H1 (cell line): ENCODE data around the gene TRIM71. TPM values are rescaled to one million over a fixed set of nuclear protein-coding genes. Genes with fewer than 3 reads are reported as not detected.

Experiments used
- CTCF ChIA-PET: fragments of 300-600 bp; sonication (Branson Sonifier 250); formaldehyde crosslinking; loops from one replicate; lab custom pipeline; 2021; ENCODE audit not compliant: partially characterized antibody; lab: Charles Lee
- POLR2A ChIA-PET: fragments of 300-600 bp; sonication (Branson Sonifier 250); formaldehyde crosslinking; loops from one replicate; lab custom pipeline; 2021; ENCODE audit warnings: inconsistent platforms; ENCODE audit not compliant: partially characterized antibody; lab: Charles Lee
- DNase-seq, 2 experiments: peaks; one replicate each; pipeline versions ENCODE4 v3.0.0 to v3.0.0-alpha.2; 2010 to 2022; ENCODE audit warnings: low spot score in 2 of 2, low read depth in 1 of 2, mixed read lengths in 1 of 2
- FAIRE-seq: peaks from 2 replicates; lab custom pipeline; 2011; peaks lifted over from hg19 to GRCh38; lab: Jason Lieb, UNC
- H2AFZ ChIP-seq: 2 replicates; pipeline ENCODE4 v1.8.1; 2012; ENCODE audit warnings: low read length, inconsistent platforms
- H2AK5ac ChIP-seq: 2 replicates; pipeline ENCODE4 v1.6.1; 2013; ENCODE audit warnings: low read depth, low read length
- H2BK120ac ChIP-seq: replicated peaks from 2 replicates; pipeline ENCODE3; 2013; ENCODE audit warnings: low read depth, low read length, inconsistent platforms
- H2BK12ac ChIP-seq: 2 replicates; pipeline ENCODE4 v1.6.1; 2013; ENCODE audit warnings: low read depth, low read length
- H2BK15ac ChIP-seq: 2 replicates; pipeline ENCODE4 v1.6.1; 2013; ENCODE audit warnings: low read length
- H2BK20ac ChIP-seq: 2 replicates; pipeline ENCODE4 v1.6.1; 2013; ENCODE audit warnings: low read length
- H2BK5ac ChIP-seq: 2 replicates; pipeline ENCODE4 v1.6.1; 2013; ENCODE audit warnings: low read depth, low read length
- H3K14ac ChIP-seq: 2 replicates; pipeline ENCODE4 v1.6.1; 2013; ENCODE audit warnings: inconsistent platforms; ENCODE audit not compliant: insufficient read length
- H3K18ac ChIP-seq: 2 replicates; pipeline ENCODE4 v1.6.1; 2013; ENCODE audit warnings: low read length; ENCODE audit errors: extremely low read depth
- H3K23ac ChIP-seq: 2 replicates; pipeline ENCODE4 v1.6.1; 2013; ENCODE audit warnings: inconsistent platforms; ENCODE audit not compliant: insufficient read length
- H3K23me2 ChIP-seq: 2 replicates; pipeline ENCODE4 v1.6.1; 2013; ENCODE audit warnings: low read depth, low read length
- H3K27ac ChIP-seq: 2 replicates; pipeline ENCODE4 v1.6.1; 2011; ENCODE audit warnings: low read depth, low read length, inconsistent platforms
- H3K27me3 ChIP-seq, 4 experiments: replicated peaks in 1 of 4; 1 replicate in 1 of 4; 2 replicates in 3 of 4; pipeline versions ENCODE4 v1.6.1 to v1.8.1; 2011 to 2013; ENCODE audit warnings: low read length in 3 of 4, mild to moderate bottlenecking in 3 of 4, inconsistent platforms in 2 of 4, mixed read lengths in 2 of 4, moderate library complexity in 1 of 4; ENCODE audit not compliant: control insufficient read depth in 3 of 4, insufficient read depth in 3 of 4; ENCODE audit errors: extremely low read depth in 1 of 4
- H3K36me3 ChIP-seq, 4 experiments: 2 replicates each; pipeline versions ENCODE4 v1.6.1 to v1.8.1; 2011 to 2013; ENCODE audit warnings: mild to moderate bottlenecking in 4 of 4, low read length in 3 of 4, moderate library complexity in 2 of 4, control low read depth in 1 of 4, inconsistent platforms in 1 of 4; ENCODE audit not compliant: insufficient read depth in 4 of 4, control insufficient read depth in 2 of 4
- H3K4ac ChIP-seq: replicated peaks from 2 replicates; pipeline ENCODE3; 2013; ENCODE audit warnings: low read length, low read depth, mixed read lengths, inconsistent platforms; ENCODE audit not compliant: insufficient read length
- H3K4me1 ChIP-seq, 4 experiments: replicated peaks in 1 of 4; 1 replicate in 1 of 4; 2 replicates in 3 of 4; pipeline versions ENCODE4 v1.6.1 to v1.8.1; 2011 to 2013; ENCODE audit warnings: low read length in 3 of 4, inconsistent platforms in 2 of 4, mixed read lengths in 1 of 4; ENCODE audit not compliant: insufficient read depth in 4 of 4, control insufficient read depth in 3 of 4
- H3K4me2 ChIP-seq, 2 experiments: 2 replicates each; pipeline versions ENCODE4 v1.6.1 to v1.8.1; 2011 to 2013; ENCODE audit warnings: low read depth in 2 of 2, low read length in 2 of 2, control low read depth in 1 of 2, inconsistent platforms in 1 of 2, mild to moderate bottlenecking in 1 of 2; ENCODE audit not compliant: insufficient read depth in 1 of 2
- H3K4me3 ChIP-seq, 4 experiments: fragments of 200-600, 300-600 bp in 1 of 4; sonication (generic), shearing (Covaris generic), sonication (Bioruptor Twin) in 1 of 4; 2 replicates each; pipeline versions ENCODE4 v1.5.1 to v1.8.1; 2011 to 2016; ENCODE audit warnings: low read length in 4 of 4, low read depth in 3 of 4, control low read depth in 2 of 4, inconsistent platforms in 2 of 4, mild to moderate bottlenecking in 2 of 4, mixed read lengths in 1 of 4, moderate library complexity in 1 of 4; ENCODE audit not compliant: insufficient read depth in 2 of 4; ENCODE audit errors: extremely low read depth in 1 of 4
- H3K56ac ChIP-seq: replicated peaks from 2 replicates; pipeline ENCODE3; 2013; ENCODE audit warnings: low read depth, mild to moderate bottlenecking, mixed read lengths, low read length, inconsistent platforms; ENCODE audit not compliant: insufficient read length
- H3K79me1 ChIP-seq: 2 replicates; pipeline ENCODE4 v1.6.1; 2013; ENCODE audit warnings: low read depth, low read length, control low read depth
- H3K79me2 ChIP-seq, 2 experiments: 2 replicates each; pipeline versions ENCODE4 v1.6.1 to v1.8.1; 2012 to 2013; ENCODE audit warnings: low read length in 2 of 2, mild to moderate bottlenecking in 2 of 2, inconsistent platforms in 1 of 2; ENCODE audit not compliant: insufficient read depth in 2 of 2, control insufficient read depth in 1 of 2
- H3K9ac ChIP-seq, 4 experiments: replicated peaks in 1 of 4; 1 replicate in 1 of 4; 2 replicates in 3 of 4; pipeline versions ENCODE4 v1.6.1 to v1.8.1; 2011 to 2013; ENCODE audit warnings: low read depth in 3 of 4, low read length in 3 of 4, control low read depth in 2 of 4, mild to moderate bottlenecking in 2 of 4, moderate library complexity in 2 of 4, inconsistent platforms in 1 of 4; ENCODE audit errors: extremely low read depth in 1 of 4
- H3K9me3 ChIP-seq, 2 experiments: 2 replicates each; pipeline versions ENCODE4 v1.6.1 to v1.8.1; 2012 to 2013; ENCODE audit warnings: mild to moderate bottlenecking in 2 of 2, moderate library complexity in 2 of 2, control low read depth in 1 of 2, inconsistent platforms in 1 of 2, low read depth in 1 of 2, low read length in 1 of 2, mixed read lengths in 1 of 2; ENCODE audit not compliant: insufficient read depth in 2 of 2
- H4K20me1 ChIP-seq, 2 experiments: replicated peaks in 1 of 2; 2 replicates each; pipeline versions ENCODE3 to v1.8.1; 2011 to 2013; ENCODE audit warnings: inconsistent platforms in 2 of 2, low read length in 2 of 2, mild to moderate bottlenecking in 1 of 2; ENCODE audit not compliant: insufficient read depth in 2 of 2, control insufficient read depth in 1 of 2
- H4K5ac ChIP-seq: 2 replicates; pipeline ENCODE4 v1.6.1; 2013; ENCODE audit warnings: low read length, low read depth, mixed read lengths, inconsistent platforms; ENCODE audit not compliant: insufficient read length
- H4K8ac ChIP-seq: 2 replicates; pipeline ENCODE4 v1.8.0; 2013; ENCODE audit warnings: mild to moderate bottlenecking, moderate library complexity, low read length, inconsistent platforms; ENCODE audit not compliant: insufficient read depth; ENCODE audit errors: extremely low read depth
- H4K91ac ChIP-seq: replicated peaks from 2 replicates; pipeline ENCODE3; 2013; ENCODE audit warnings: low read length, mixed read lengths, inconsistent platforms; ENCODE audit not compliant: insufficient read length
- POLR2A ChIP-seq, 2 experiments: IDR thresholded peaks; 1 replicate in 1 of 2; 2 replicates in 1 of 2; pipeline ENCODE4 v1.6.1; 2011; ENCODE audit warnings: low read depth in 2 of 2, low read length in 2 of 2, mild to moderate bottlenecking in 2 of 2; ENCODE audit errors: control extremely low read depth in 1 of 2
- POLR2AphosphoS5 ChIP-seq: IDR thresholded peaks from 2 replicates; pipeline ENCODE4 v1.6.1; 2011; ENCODE audit warnings: low read depth, low read length
- SIN3A ChIP-seq, 2 experiments: IDR thresholded peaks in 1 of 2; conservative IDR thresholded peaks in 1 of 2; 2 replicates each; pipeline ENCODE4 v1.6.1; 2011 to 2012; ENCODE audit warnings: low read length in 2 of 2, improper control_type of control experiment in 1 of 2, low read depth in 1 of 2, mild to moderate bottlenecking in 1 of 2
- TAF7 ChIP-seq: optimal IDR thresholded peaks from 2 replicates; pipeline ENCODE3; 2011; ENCODE audit warnings: low read depth, mild to moderate bottlenecking, inconsistent platforms, low read length, moderate library complexity, borderline replicate concordance
- WGBS, 2 experiments: shearing (Covaris generic) in 1 of 2; methylation state at CpG; one replicate each; pipeline versions ENCODE4 v1.1.6 to v1.1.7; 2013 to 2015; ENCODE audit warnings: low lambda C conversion rate in 2 of 2, mixed read lengths in 2 of 2, inconsistent platforms in 1 of 2, low coverage in 1 of 2, missing lambda C conversion rate in 1 of 2; ENCODE audit not compliant: insufficient replicate concordance in 2 of 2, insufficient coverage in 1 of 2, insufficient read length in 1 of 2; ENCODE audit errors: extremely low coverage in 1 of 2, missing lambda C conversion rate in 1 of 2; 5-methylcytosine and 5-hydroxymethylcytosine counted together
- polyA plus RNA-seq, 7 experiments: library from polyadenylated mRNA; depleted of rRNA in 3 of 7; stranded (reverse) in 5 of 7; unstranded in 2 of 7; fragments of >200 nt in 5 of 7; fragments of 200-250 nt in 2 of 7; gene quantifications; 1 replicate in 5 of 7; 2 replicates in 1 of 7; 4 replicates in 1 of 7; pipeline versions ENCODE4 v1.2.1 to v1.2.3, GENCODE V29; 2011 to 2013; ENCODE audit warnings: missing spikeins in 2 of 7, mixed read lengths in 2 of 7
- total RNA-seq: library from RNA; stranded (reverse); fragmentation: NEBNext Ultra II Directional; extraction: Animal tissue kit (Norgen Biotek cat#: 25700); gene quantifications from 2 replicates; pipeline ENCODE4 v1.2.1, GENCODE V29; 2021

The TRIM71 gene
- total and polyA plus RNA-seq, 2 of the 8 experiments (the other 6 are each of a cell fraction or from before 2014, with no cell fraction given) = 53.7 to 293 TPM

GRCh38 chr3:32856901-32857507 lies 39.2 kb downstream of the TRIM71 start:
- Histone ChIP-seq H3K23me2 (no peaks in the 10 kb centered on the region), H2AFZ (no peak overlapping the region), H2BK20ac (no peak overlapping the region), H4K20me1 (peaks cover 58 to 70% of the 10 kb centered on the region in 2 experiments), H3K4me2 (peak overlapping the region in 1 of 2 experiments; percentile 98; a peak in 1 of 4 replicates), H3K4me3 (no peak overlapping the region), H3K23ac (no peak overlapping the region), H2BK12ac (no peak overlapping the region), H3K56ac (no peak overlapping the region), H3K9me3 (no peaks in the 10 kb centered on the region), H2BK15ac (no peak overlapping the region), H3K18ac (no peak overlapping the region; the same call in 1 of the 2 replicates), H3K4ac (no peak overlapping the region), H3K79me1 (peaks cover 6% of the 10 kb centered on the region), H2BK120ac (no peak overlapping the region), H3K4me1 (peaks cover 26 to 59% (median 45%) of the 10 kb centered on the region in 4 experiments), H4K8ac (no peak overlapping the region), H3K27me3 (no peaks in the 10 kb centered on the region; a peak in 1 of 7 replicates), H4K91ac (no peak overlapping the region), H3K14ac (no peak overlapping the region), H3K27ac (no peak overlapping the region), H4K5ac (no peak overlapping the region), H2AK5ac (no peak overlapping the region; the same call in 1 of the 2 replicates), H3K36me3 (peaks cover 0 to 44% (median 2%) of the 10 kb centered on the region in 4 experiments; a peak in 4 of 8 replicates), H2BK5ac (no peak overlapping the region), H3K9ac (no peak overlapping the region), H3K79me2 (peaks cover 86 to 99% of the 10 kb centered on the region in 2 experiments)
- ChIA-PET POLR2A (interaction anchor here (0.6 to 6.7 kb wide), 8 partner anchors 12 to 49 kb away, joined by 3 to 104 read pairs (median 6); no protein-coding TSS in a partner anchor), CTCF (interaction anchor here (0.7 to 2.5 kb wide), 5 partner anchors 12 to 59 kb away, joined by 3 to 7 read pairs (median 3); no protein-coding TSS in a partner anchor)
- FAIRE-seq (no peak), DNase-seq (no peak)
- WGBS, 2 experiments = 81% methylated on average over 6 of the region's 6 CpGs; no CpG with 5 or more reads in 1 of the 2 experiments
- no peak for TF ChIP-seq POLR2AphosphoS5
- peak in 1 of 2 experiments; percentile 39; a peak in 1 of 3 replicates for TF ChIP-seq POLR2A (IDR thresholded peaks at IDR 0.05; ENCODE audit: control extremely low read depth in 1 of 2, low read depth in 2 of 2, low read length in 2 of 2)
- no peak for TF ChIP-seq SIN3A (conservative IDR thresholded peaks at IDR 0.05 in 1 of 2, IDR thresholded peaks at IDR 0.05 in 1 of 2; ENCODE audit: low read depth in 1 of 2, low read length in 2 of 2)
- no peak for TF ChIP-seq TAF7
